Midbrain (tissue), 1 donor: ENCODE data around the gene THAP2.
"Not testable (repeated sequence)": the region's sequence is repeated elsewhere in the genome, so short reads cannot be mapped to it uniquely, and the experiment has no call there.

Source experiments
- DNase-seq: peaks from one replicate; lab custom pipeline; 2025; lab: John Stamatoyannopoulos, UW

Gene THAP2

GRCh38 chr12:71662849-71663560, 1.1 kb upstream of the THAP2 start:
- peak; percentile 59 for DNase-seq

- DNase-seq, result peak; percentile 59
Measured at GRCh38 chr12:71664411-71665089, 449 bp downstream of the THAP2 start.

GRCh38 chr12:71665090-71665463, 976 bp downstream of the THAP2 start:
- no peak for DNase-seq

GRCh38 chr12:71666259-71666658, 2.2 kb downstream of the THAP2 start:
- no peak for DNase-seq

GRCh38 chr12:71671311-71671710, 7.2 kb downstream of the THAP2 start:
- DNase-seq, result no peak

GRCh38 chr12:71671816-71672215, 7.7 kb downstream of the THAP2 start:
- DNase-seq, result no peak

GRCh38 chr12:71682466-71682865, 18.4 kb downstream of the THAP2 start:
- DNase-seq, result no peak

GRCh38 chr12:71683633-71684032, 19.5 kb downstream of the THAP2 start:
- no peak for DNase-seq

GRCh38 chr12:71684081-71684480, 20.0 kb downstream of the THAP2 start:
- DNase-seq, result peak; percentile 6

GRCh38 chr12:71685312-71685906, 21.3 kb downstream of the THAP2 start:
- DNase-seq, result no peak

- peak; percentile 95 for DNase-seq
Measured at GRCh38 chr12:71685914-71686657, 22.0 kb downstream of the THAP2 start, which contains the start of gene TMEM19. TMEM19 (plus strand) TSS chr12:71686082; CDS start chr12:71686681, 599 bp downstream.

- no peak for DNase-seq
Measured at GRCh38 chr12:71686658-71687025, 22.5 kb downstream of the THAP2 start.

- not testable (repeated sequence) for DNase-seq
Measured at GRCh38 chr12:71687172-71687571, 23.1 kb downstream of the THAP2 start.

GRCh38 chr12:71688961-71689570, 25.0 kb downstream of the THAP2 start:
- DNase-seq, result no peak

- DNase-seq, result no peak
Measured at GRCh38 chr12:71691504-71692129, 27.5 kb downstream of the THAP2 start.

GRCh38 chr12:71693126-71693525, 29.0 kb downstream of the THAP2 start:
- DNase-seq, result no peak

- DNase-seq, result not testable (repeated sequence)
Measured at GRCh38 chr12:71693651-71694050, 29.6 kb downstream of the THAP2 start.

- DNase-seq, result no peak
Measured at GRCh38 chr12:71694099-71694820, 30.2 kb downstream of the THAP2 start.

- DNase-seq, result no peak
Measured at GRCh38 chr12:71695782-71696181, 31.7 kb downstream of the THAP2 start.

- not testable (repeated sequence) for DNase-seq
Measured at GRCh38 chr12:71702181-71702580, 38.1 kb downstream of the THAP2 start.

- DNase-seq, result no peak
Measured at GRCh38 chr12:71702590-71702989, 38.5 kb downstream of the THAP2 start.
